H9 (cell line): ENCODE results near the gene MICALL2. TPM values are rescaled to one million over a fixed set of nuclear protein-coding genes. Genes with fewer than 3 reads are reported as not detected.

Experiments
- DNase-seq: peaks from one replicate; pipeline ENCODE4 v3.0.0-alpha.2; 2017
- H2AFZ ChIP-seq: one replicate; pipeline ENCODE4 v1.6.1; 2013; ENCODE audit warnings: mild to moderate bottlenecking, low read length, control low read depth, moderate library complexity
- H2AK5ac ChIP-seq: 2 replicates; pipeline ENCODE4 v1.6.1; 2013; ENCODE audit warnings: low read length, control low read depth, mixed read lengths; ENCODE audit not compliant: insufficient read length
- H2BK120ac ChIP-seq: one replicate; pipeline ENCODE4 v1.6.1; 2013; ENCODE audit warnings: low read depth, mild to moderate bottlenecking, low read length, control low read depth, inconsistent platforms; ENCODE audit not compliant: poor library complexity, severe bottlenecking
- H2BK12ac ChIP-seq: 2 replicates; pipeline ENCODE4 v1.6.1; 2013; ENCODE audit warnings: low read length, control low read depth, mixed read lengths, low read depth; ENCODE audit not compliant: insufficient read length
- H2BK15ac ChIP-seq: 2 replicates; pipeline ENCODE4 v1.6.1; 2013; ENCODE audit warnings: low read depth, low read length, control low read depth
- H2BK20ac ChIP-seq: one replicate; pipeline ENCODE4 v1.6.1; 2013; ENCODE audit warnings: low read depth, mild to moderate bottlenecking, low read length, control low read depth, inconsistent platforms; ENCODE audit not compliant: poor library complexity, severe bottlenecking
- H2BK5ac ChIP-seq: 2 replicates; pipeline ENCODE4 v1.6.1; 2013; ENCODE audit warnings: low read length, control low read depth, mixed read lengths; ENCODE audit not compliant: insufficient read length
- H3K14ac ChIP-seq: 2 replicates; pipeline ENCODE4 v1.6.1; 2013; ENCODE audit warnings: low read length, control low read depth; ENCODE audit not compliant: insufficient read depth
- H3K18ac ChIP-seq: 2 replicates; pipeline ENCODE4 v1.6.1; 2013; ENCODE audit warnings: low read depth, mild to moderate bottlenecking, mixed read lengths, low read length, control low read depth; ENCODE audit not compliant: insufficient read length
- H3K23ac ChIP-seq: 2 replicates; pipeline ENCODE4 v1.6.1; 2013; ENCODE audit warnings: low read length, control low read depth, mixed read lengths, low read depth; ENCODE audit not compliant: insufficient read length
- H3K23me2 ChIP-seq: 2 replicates; pipeline ENCODE4 v1.6.1; 2013; ENCODE audit warnings: low read depth, mild to moderate bottlenecking, mixed read lengths, low read length, control low read depth; ENCODE audit not compliant: insufficient read length, poor library complexity, severe bottlenecking
- H3K27ac ChIP-seq: 2 replicates; pipeline ENCODE4 v1.5.1; 2013; ENCODE audit warnings: low read length, control low read depth, mixed read lengths, low read depth; ENCODE audit not compliant: insufficient read length
- H3K27me3 ChIP-seq: 2 replicates; pipeline ENCODE4 v1.6.1; 2013; ENCODE audit warnings: low read length, control low read depth, inconsistent platforms; ENCODE audit not compliant: insufficient read depth
- H3K4ac ChIP-seq: 2 replicates; pipeline ENCODE4 v1.6.1; 2013; ENCODE audit warnings: low read depth, mild to moderate bottlenecking, control low read depth, inconsistent platforms, low read length, moderate library complexity
- H3K4me1 ChIP-seq: 2 replicates; pipeline ENCODE4 v1.6.1; 2013; ENCODE audit warnings: low read length, control low read depth, inconsistent platforms; ENCODE audit not compliant: insufficient read depth
- H3K4me2 ChIP-seq: 2 replicates; pipeline ENCODE4 v1.6.1; 2013; ENCODE audit warnings: low read length, control low read depth, mixed read lengths; ENCODE audit not compliant: insufficient read length, insufficient read depth
- H3K56ac ChIP-seq: 2 replicates; pipeline ENCODE4 v1.6.1; 2013; ENCODE audit warnings: low read depth, mild to moderate bottlenecking, mixed read lengths, low read length, control low read depth; ENCODE audit not compliant: insufficient read length
- H3K79me1 ChIP-seq: 2 replicates; pipeline ENCODE4 v1.6.1; 2013; ENCODE audit warnings: low read depth, mild to moderate bottlenecking, moderate library complexity, low read length, control low read depth, inconsistent platforms; ENCODE audit not compliant: insufficient read depth, poor library complexity, severe bottlenecking
- H3K79me2 ChIP-seq: 2 replicates; pipeline ENCODE4 v1.6.1; 2013; ENCODE audit warnings: low read length, control low read depth, inconsistent platforms; ENCODE audit not compliant: insufficient read depth
- H3K9ac ChIP-seq: 2 replicates; pipeline ENCODE4 v1.6.1; 2013; ENCODE audit warnings: low read length, control low read depth, mixed read lengths; ENCODE audit not compliant: insufficient read length; ENCODE audit errors: extremely low read depth
- H3K9me3 ChIP-seq: one replicate; pipeline ENCODE4 v1.6.1; 2013; ENCODE audit warnings: low read depth, low read length, inconsistent platforms; ENCODE audit not compliant: control insufficient read depth
- H3T11ph ChIP-seq: one replicate; pipeline ENCODE4 v1.6.1; 2013; ENCODE audit warnings: mild to moderate bottlenecking, low read length, control low read depth, inconsistent platforms
- H4K20me1 ChIP-seq: one replicate; pipeline ENCODE4 v1.6.1; 2013; ENCODE audit not compliant: control insufficient read depth, insufficient read length, insufficient read depth
- H4K5ac ChIP-seq: 2 replicates; pipeline ENCODE4 v1.6.1; 2013; ENCODE audit warnings: low read depth, mild to moderate bottlenecking, mixed read lengths, low read length, control low read depth; ENCODE audit not compliant: insufficient read length
- H4K8ac ChIP-seq: replicated peaks from 2 replicates; pipeline ENCODE4 v1.6.1; 2013; ENCODE audit warnings: low read length, control low read depth, mixed read lengths, low read depth; ENCODE audit not compliant: insufficient read length
- H4K91ac ChIP-seq: 2 replicates; pipeline ENCODE4 v1.6.1; 2013; ENCODE audit warnings: low read depth, mild to moderate bottlenecking, moderate library complexity, mixed read lengths, low read length, control low read depth; ENCODE audit not compliant: insufficient read length
- H3K27ac Mint-ChIP-seq, 3 experiments: 2 replicates in 2 of 3; 3 replicates in 1 of 3; pipeline ENCODE4 v1.8.0; 2020 to 2021; ENCODE audit warnings: mixed read lengths in 3 of 3, mild to moderate bottlenecking in 1 of 3, moderate library complexity in 1 of 3
- H3K27me3 Mint-ChIP-seq: 2 replicates; pipeline ENCODE4 v1.8.0; 2021; ENCODE audit warnings: low read depth, mild to moderate bottlenecking, moderate library complexity, mixed read lengths
- H3K36me3 Mint-ChIP-seq, 3 experiments: 2 replicates in 2 of 3; 3 replicates in 1 of 3; pipeline ENCODE4 v1.8.0; 2020 to 2021; ENCODE audit warnings: low read depth in 3 of 3, mixed read lengths in 3 of 3; ENCODE audit not compliant: insufficient read depth in 1 of 3
- H3K4me1 Mint-ChIP-seq, 2 experiments: 2 replicates each; pipeline ENCODE4 v1.8.0; 2020; ENCODE audit warnings: mixed read lengths in 2 of 2
- H3K4me3 Mint-ChIP-seq, 2 experiments: 2 replicates in 1 of 2; 3 replicates in 1 of 2; pipeline ENCODE4 v1.8.0; 2020 to 2021; ENCODE audit warnings: mild to moderate bottlenecking in 2 of 2, mixed read lengths in 2 of 2, moderate library complexity in 1 of 2
- H3K9me3 Mint-ChIP-seq, 2 experiments: 2 replicates in 1 of 2; 3 replicates in 1 of 2; pipeline ENCODE4 v1.8.0; 2020; ENCODE audit warnings: mild to moderate bottlenecking in 2 of 2, mixed read lengths in 2 of 2, moderate library complexity in 1 of 2
- whole genome bisulfite sequencing: extraction: QIAGEN DNeasy Blood & Tissue Kit; methylation state at CpG from one replicate; pipeline ENCODE4 v1.1.7; 2013; ENCODE audit warnings: missing lambda C conversion rate, low lambda C conversion rate, mixed read lengths; ENCODE audit not compliant: insufficient read length; ENCODE audit errors: extremely low coverage; 5-methylcytosine and 5-hydroxymethylcytosine counted together
- total RNA-seq: library from RNA; stranded (reverse); gene quantifications from 2 replicates; pipeline ENCODE4 v1.2.1, GENCODE V29; 2021
- TF ChIP-seq, protein P1 (sequence below): fragments of 200-600 bp; sonication (generic); conservative IDR thresholded peaks from 3 replicates; pipeline ENCODE4 v1.8.0; 2021; ENCODE audit warnings: antibody characterized with exemption, mild to moderate bottlenecking

Gene MICALL2
- total RNA-seq, 1 experiment from 2014 or later, result 7.1 TPM

DNA sequence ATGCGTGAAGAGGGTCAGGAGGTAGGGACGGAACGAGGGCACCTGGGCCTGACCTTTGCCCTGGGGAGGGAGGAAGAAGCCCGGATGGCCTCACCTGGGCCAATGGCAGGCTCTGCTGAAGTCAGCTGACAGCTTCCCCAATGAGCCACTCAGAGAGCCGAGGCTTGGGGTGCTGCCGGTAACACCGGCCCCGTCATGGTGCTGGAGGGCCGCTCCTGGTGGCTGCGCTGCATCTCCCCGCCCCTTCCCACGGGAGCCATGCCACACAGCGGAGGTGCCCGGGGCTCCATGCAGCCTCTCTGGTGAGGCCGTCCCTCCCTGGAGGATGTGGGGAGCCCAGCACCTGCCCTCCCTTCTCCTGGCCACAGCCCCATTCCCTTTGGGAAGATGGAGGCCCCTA lies 17.6 kb upstream of the MICALL2 start:
- no peaks in the 10 kb centered on the region for H4K20me1 ChIP-seq
- no peaks in the 10 kb centered on the region for H3K79me2 ChIP-seq
- no peak overlapping the region for H3K4me2 ChIP-seq
- DNase-seq, result no peak
- no peaks in the 10 kb centered on the region for H3K79me1 ChIP-seq
- H3K27me3 ChIP-seq, result no peaks in the 10 kb centered on the region
- no peak overlapping the region for H3K27ac ChIP-seq
- no peak overlapping the region for H3K14ac ChIP-seq
- no peak overlapping the region for H3K4me3 Mint-ChIP-seq
- H3K23me2 ChIP-seq, result no peaks in the 10 kb centered on the region
- H3K4me1 Mint-ChIP-seq, result peaks cover 0 to 2% of the 10 kb centered on the region in 2 experiments; a peak in 1 of 4 replicates
- H2AK5ac ChIP-seq, result no peak overlapping the region
- H2BK20ac ChIP-seq, result no peak overlapping the region
- H4K8ac ChIP-seq, result no peak overlapping the region
- no peak overlapping the region for H3K18ac ChIP-seq
- no peak overlapping the region for H3K9ac ChIP-seq
- H2BK15ac ChIP-seq, result no peak overlapping the region
- H3K4ac ChIP-seq, result no peak overlapping the region
- no peak overlapping the region for H2BK5ac ChIP-seq
- TF ChIP-seq, protein P1, sequence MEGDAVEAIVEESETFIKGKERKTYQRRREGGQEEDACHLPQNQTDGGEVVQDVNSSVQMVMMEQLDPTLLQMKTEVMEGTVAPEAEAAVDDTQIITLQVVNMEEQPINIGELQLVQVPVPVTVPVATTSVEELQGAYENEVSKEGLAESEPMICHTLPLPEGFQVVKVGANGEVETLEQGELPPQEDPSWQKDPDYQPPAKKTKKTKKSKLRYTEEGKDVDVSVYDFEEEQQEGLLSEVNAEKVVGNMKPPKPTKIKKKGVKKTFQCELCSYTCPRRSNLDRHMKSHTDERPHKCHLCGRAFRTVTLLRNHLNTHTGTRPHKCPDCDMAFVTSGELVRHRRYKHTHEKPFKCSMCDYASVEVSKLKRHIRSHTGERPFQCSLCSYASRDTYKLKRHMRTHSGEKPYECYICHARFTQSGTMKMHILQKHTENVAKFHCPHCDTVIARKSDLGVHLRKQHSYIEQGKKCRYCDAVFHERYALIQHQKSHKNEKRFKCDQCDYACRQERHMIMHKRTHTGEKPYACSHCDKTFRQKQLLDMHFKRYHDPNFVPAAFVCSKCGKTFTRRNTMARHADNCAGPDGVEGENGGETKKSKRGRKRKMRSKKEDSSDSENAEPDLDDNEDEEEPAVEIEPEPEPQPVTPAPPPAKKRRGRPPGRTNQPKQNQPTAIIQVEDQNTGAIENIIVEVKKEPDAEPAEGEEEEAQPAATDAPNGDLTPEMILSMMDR, result no peak
- H3K4me1 ChIP-seq, result no peaks in the 10 kb centered on the region
- no peak overlapping the region; a peak in 1 of 7 replicates for H3K27ac Mint-ChIP-seq
- no peak overlapping the region for H2AFZ ChIP-seq
- no peak overlapping the region for H4K5ac ChIP-seq
- peaks cover 3 to 39% (median 37%) of the 10 kb centered on the region in 3 experiments; a peak in 6 of 7 replicates for H3K36me3 Mint-ChIP-seq
- H3K27me3 Mint-ChIP-seq, result no peaks in the 10 kb centered on the region
- H2BK120ac ChIP-seq, result no peak overlapping the region
- H3K9me3 ChIP-seq, result no peaks in the 10 kb centered on the region
- no peak overlapping the region for H3T11ph ChIP-seq
- H3K9me3 Mint-ChIP-seq, result no peaks in the 10 kb centered on the region
- no CpG with 5 or more reads among the region's 15 CpGs for WGBS
- no peak overlapping the region for H2BK12ac ChIP-seq
- no peak overlapping the region for H3K23ac ChIP-seq
- H4K91ac ChIP-seq, result no peak overlapping the region
- H3K56ac ChIP-seq, result no peak overlapping the region
